H9 (cell line): ENCODE data around the gene ATP5PO. TPM values are rescaled to one million over a fixed set of nuclear protein-coding genes. Genes with fewer than 3 reads are reported as not detected.
A peak's percentile ranks its signal among the peaks of the same experiment; 100 is the strongest.

Experiments used
- DNase-seq: peaks from one replicate; pipeline ENCODE4 v3.0.0-alpha.2; 2017
- H2AFZ ChIP-seq: one replicate; pipeline ENCODE4 v1.6.1; 2013; ENCODE audit warnings: mild to moderate bottlenecking, low read length, control low read depth, moderate library complexity
- H2AK5ac ChIP-seq: 2 replicates; pipeline ENCODE4 v1.6.1; 2013; ENCODE audit warnings: low read length, control low read depth, mixed read lengths; ENCODE audit not compliant: insufficient read length
- H2BK120ac ChIP-seq: one replicate; pipeline ENCODE4 v1.6.1; 2013; ENCODE audit warnings: low read depth, mild to moderate bottlenecking, low read length, control low read depth, inconsistent platforms; ENCODE audit not compliant: poor library complexity, severe bottlenecking
- H2BK12ac ChIP-seq: 2 replicates; pipeline ENCODE4 v1.6.1; 2013; ENCODE audit warnings: low read length, control low read depth, mixed read lengths, low read depth; ENCODE audit not compliant: insufficient read length
- H2BK15ac ChIP-seq: 2 replicates; pipeline ENCODE4 v1.6.1; 2013; ENCODE audit warnings: low read depth, low read length, control low read depth
- H2BK20ac ChIP-seq: one replicate; pipeline ENCODE4 v1.6.1; 2013; ENCODE audit warnings: low read depth, mild to moderate bottlenecking, low read length, control low read depth, inconsistent platforms; ENCODE audit not compliant: poor library complexity, severe bottlenecking
- H2BK5ac ChIP-seq: 2 replicates; pipeline ENCODE4 v1.6.1; 2013; ENCODE audit warnings: low read length, control low read depth, mixed read lengths; ENCODE audit not compliant: insufficient read length
- H3K14ac ChIP-seq: 2 replicates; pipeline ENCODE4 v1.6.1; 2013; ENCODE audit warnings: low read length, control low read depth; ENCODE audit not compliant: insufficient read depth
- H3K18ac ChIP-seq: 2 replicates; pipeline ENCODE4 v1.6.1; 2013; ENCODE audit warnings: low read depth, mild to moderate bottlenecking, mixed read lengths, low read length, control low read depth; ENCODE audit not compliant: insufficient read length
- H3K23ac ChIP-seq: 2 replicates; pipeline ENCODE4 v1.6.1; 2013; ENCODE audit warnings: low read length, control low read depth, mixed read lengths, low read depth; ENCODE audit not compliant: insufficient read length
- H3K23me2 ChIP-seq: 2 replicates; pipeline ENCODE4 v1.6.1; 2013; ENCODE audit warnings: low read depth, mild to moderate bottlenecking, mixed read lengths, low read length, control low read depth; ENCODE audit not compliant: insufficient read length, poor library complexity, severe bottlenecking
- H3K27ac ChIP-seq: 2 replicates; pipeline ENCODE4 v1.5.1; 2013; ENCODE audit warnings: low read length, control low read depth, mixed read lengths, low read depth; ENCODE audit not compliant: insufficient read length
- H3K27me3 ChIP-seq: 2 replicates; pipeline ENCODE4 v1.6.1; 2013; ENCODE audit warnings: low read length, control low read depth, inconsistent platforms; ENCODE audit not compliant: insufficient read depth
- H3K4ac ChIP-seq: 2 replicates; pipeline ENCODE4 v1.6.1; 2013; ENCODE audit warnings: low read depth, mild to moderate bottlenecking, control low read depth, inconsistent platforms, low read length, moderate library complexity
- H3K4me1 ChIP-seq: 2 replicates; pipeline ENCODE4 v1.6.1; 2013; ENCODE audit warnings: low read length, control low read depth, inconsistent platforms; ENCODE audit not compliant: insufficient read depth
- H3K4me2 ChIP-seq: 2 replicates; pipeline ENCODE4 v1.6.1; 2013; ENCODE audit warnings: low read length, control low read depth, mixed read lengths; ENCODE audit not compliant: insufficient read length, insufficient read depth
- H3K56ac ChIP-seq: 2 replicates; pipeline ENCODE4 v1.6.1; 2013; ENCODE audit warnings: low read depth, mild to moderate bottlenecking, mixed read lengths, low read length, control low read depth; ENCODE audit not compliant: insufficient read length
- H3K79me1 ChIP-seq: 2 replicates; pipeline ENCODE4 v1.6.1; 2013; ENCODE audit warnings: low read depth, mild to moderate bottlenecking, moderate library complexity, low read length, control low read depth, inconsistent platforms; ENCODE audit not compliant: insufficient read depth, poor library complexity, severe bottlenecking
- H3K79me2 ChIP-seq: 2 replicates; pipeline ENCODE4 v1.6.1; 2013; ENCODE audit warnings: low read length, control low read depth, inconsistent platforms; ENCODE audit not compliant: insufficient read depth
- H3K9ac ChIP-seq: 2 replicates; pipeline ENCODE4 v1.6.1; 2013; ENCODE audit warnings: low read length, control low read depth, mixed read lengths; ENCODE audit not compliant: insufficient read length; ENCODE audit errors: extremely low read depth
- H3K9me3 ChIP-seq: one replicate; pipeline ENCODE4 v1.6.1; 2013; ENCODE audit warnings: low read depth, low read length, inconsistent platforms; ENCODE audit not compliant: control insufficient read depth
- H3T11ph ChIP-seq: one replicate; pipeline ENCODE4 v1.6.1; 2013; ENCODE audit warnings: mild to moderate bottlenecking, low read length, control low read depth, inconsistent platforms
- H4K20me1 ChIP-seq: one replicate; pipeline ENCODE4 v1.6.1; 2013; ENCODE audit not compliant: control insufficient read depth, insufficient read length, insufficient read depth
- H4K5ac ChIP-seq: 2 replicates; pipeline ENCODE4 v1.6.1; 2013; ENCODE audit warnings: low read depth, mild to moderate bottlenecking, mixed read lengths, low read length, control low read depth; ENCODE audit not compliant: insufficient read length
- H4K8ac ChIP-seq: replicated peaks from 2 replicates; pipeline ENCODE4 v1.6.1; 2013; ENCODE audit warnings: low read length, control low read depth, mixed read lengths, low read depth; ENCODE audit not compliant: insufficient read length
- H4K91ac ChIP-seq: 2 replicates; pipeline ENCODE4 v1.6.1; 2013; ENCODE audit warnings: low read depth, mild to moderate bottlenecking, moderate library complexity, mixed read lengths, low read length, control low read depth; ENCODE audit not compliant: insufficient read length
- H3K27ac Mint-ChIP-seq, 3 experiments: 2 replicates in 2 of 3; 3 replicates in 1 of 3; pipeline ENCODE4 v1.8.0; 2020 to 2021; ENCODE audit warnings: mixed read lengths in 3 of 3, mild to moderate bottlenecking in 1 of 3, moderate library complexity in 1 of 3
- H3K27me3 Mint-ChIP-seq: 2 replicates; pipeline ENCODE4 v1.8.0; 2021; ENCODE audit warnings: low read depth, mild to moderate bottlenecking, moderate library complexity, mixed read lengths
- H3K36me3 Mint-ChIP-seq, 3 experiments: 2 replicates in 2 of 3; 3 replicates in 1 of 3; pipeline ENCODE4 v1.8.0; 2020 to 2021; ENCODE audit warnings: low read depth in 3 of 3, mixed read lengths in 3 of 3; ENCODE audit not compliant: insufficient read depth in 1 of 3
- H3K4me1 Mint-ChIP-seq, 2 experiments: 2 replicates each; pipeline ENCODE4 v1.8.0; 2020; ENCODE audit warnings: mixed read lengths in 2 of 2
- H3K4me3 Mint-ChIP-seq, 2 experiments: 2 replicates in 1 of 2; 3 replicates in 1 of 2; pipeline ENCODE4 v1.8.0; 2020 to 2021; ENCODE audit warnings: mild to moderate bottlenecking in 2 of 2, mixed read lengths in 2 of 2, moderate library complexity in 1 of 2
- H3K9me3 Mint-ChIP-seq, 2 experiments: 2 replicates in 1 of 2; 3 replicates in 1 of 2; pipeline ENCODE4 v1.8.0; 2020; ENCODE audit warnings: mild to moderate bottlenecking in 2 of 2, mixed read lengths in 2 of 2, moderate library complexity in 1 of 2
- WGBS: extraction: QIAGEN DNeasy Blood & Tissue Kit; methylation state at CpG from one replicate; pipeline ENCODE4 v1.1.7; 2013; ENCODE audit warnings: missing lambda C conversion rate, low lambda C conversion rate, mixed read lengths; ENCODE audit not compliant: insufficient read length; ENCODE audit errors: extremely low coverage; 5-methylcytosine and 5-hydroxymethylcytosine counted together
- total RNA-seq: library from RNA; stranded (reverse); gene quantifications from 2 replicates; pipeline ENCODE4 v1.2.1, GENCODE V29; 2021
- TF ChIP-seq, protein P1 (sequence below): fragments of 200-600 bp; sonication (generic); conservative IDR thresholded peaks from 3 replicates; pipeline ENCODE4 v1.8.0; 2021; ENCODE audit warnings: antibody characterized with exemption, mild to moderate bottlenecking

ATP5PO gene
- total RNA-seq, 1 experiment from 2014 or later: 275 TPM

DNA sequence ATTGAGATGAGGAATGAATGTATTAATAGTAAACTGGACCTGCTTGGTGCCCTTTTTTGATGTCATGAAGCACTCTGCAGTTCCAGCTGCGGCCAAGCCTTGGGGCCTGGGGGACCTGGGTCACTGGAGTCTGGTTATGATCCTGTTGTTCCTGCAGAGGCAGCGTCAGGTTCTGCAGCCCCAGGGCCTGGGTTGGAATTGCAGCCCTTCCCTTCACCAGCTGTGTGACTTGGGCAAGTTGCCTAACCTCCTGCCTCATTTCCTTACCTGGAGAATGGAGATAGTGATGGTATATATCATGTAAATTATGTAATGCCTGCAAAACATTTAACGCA is 9.1 kb upstream of the ATP5PO start:
- Histone ChIP-seq H3K18ac (no peak overlapping the region), H3K56ac (no peak overlapping the region), H3K23me2 (no peaks in the 10 kb centered on the region), H2AK5ac (no peak overlapping the region), H3K79me1 (no peaks in the 10 kb centered on the region), H2BK5ac (no peak overlapping the region), H3T11ph (no peak overlapping the region), H3K4me2 (no peak overlapping the region), H4K5ac (no peak overlapping the region), H2BK120ac (no peak overlapping the region), H3K27ac (no peak overlapping the region), H4K20me1 (no peaks in the 10 kb centered on the region), H3K9me3 (no peaks in the 10 kb centered on the region), H3K9ac (no peak overlapping the region), H2AFZ (no peak overlapping the region), H2BK15ac (no peak overlapping the region), H3K23ac (no peak overlapping the region), H4K91ac (no peak overlapping the region), H3K14ac (no peak overlapping the region), H3K4me1 (no peaks in the 10 kb centered on the region), H2BK20ac (no peak overlapping the region), H3K4ac (no peak overlapping the region), H3K79me2 (no peaks in the 10 kb centered on the region), H2BK12ac (no peak overlapping the region), H4K8ac (no peak overlapping the region), H3K27me3 (no peaks in the 10 kb centered on the region)
- H3K27me3 Mint-ChIP-seq: peaks cover 5% of the 10 kb centered on the region; the same call in 1 of the 2 replicates
- TF ChIP-seq, protein P1, sequence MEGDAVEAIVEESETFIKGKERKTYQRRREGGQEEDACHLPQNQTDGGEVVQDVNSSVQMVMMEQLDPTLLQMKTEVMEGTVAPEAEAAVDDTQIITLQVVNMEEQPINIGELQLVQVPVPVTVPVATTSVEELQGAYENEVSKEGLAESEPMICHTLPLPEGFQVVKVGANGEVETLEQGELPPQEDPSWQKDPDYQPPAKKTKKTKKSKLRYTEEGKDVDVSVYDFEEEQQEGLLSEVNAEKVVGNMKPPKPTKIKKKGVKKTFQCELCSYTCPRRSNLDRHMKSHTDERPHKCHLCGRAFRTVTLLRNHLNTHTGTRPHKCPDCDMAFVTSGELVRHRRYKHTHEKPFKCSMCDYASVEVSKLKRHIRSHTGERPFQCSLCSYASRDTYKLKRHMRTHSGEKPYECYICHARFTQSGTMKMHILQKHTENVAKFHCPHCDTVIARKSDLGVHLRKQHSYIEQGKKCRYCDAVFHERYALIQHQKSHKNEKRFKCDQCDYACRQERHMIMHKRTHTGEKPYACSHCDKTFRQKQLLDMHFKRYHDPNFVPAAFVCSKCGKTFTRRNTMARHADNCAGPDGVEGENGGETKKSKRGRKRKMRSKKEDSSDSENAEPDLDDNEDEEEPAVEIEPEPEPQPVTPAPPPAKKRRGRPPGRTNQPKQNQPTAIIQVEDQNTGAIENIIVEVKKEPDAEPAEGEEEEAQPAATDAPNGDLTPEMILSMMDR: no peak
- WGBS: no CpG with 5 or more reads among the region's 3 CpGs
- no peaks in the 10 kb centered on the region; a peak in 1 of 7 replicates for H3K36me3 Mint-ChIP-seq
- DNase-seq: no peak
- H3K27ac Mint-ChIP-seq: peak overlapping the region in 1 of 3 experiments; percentile 17; a peak in 1 of 7 replicates
- no peak overlapping the region for H3K4me3 Mint-ChIP-seq
- no peaks in the 10 kb centered on the region for H3K4me1 Mint-ChIP-seq
- H3K9me3 Mint-ChIP-seq: peaks cover 0 to 5% of the 10 kb centered on the region in 2 experiments; a peak in 4 of 5 replicates
